GM21619 (cell line): ENCODE measurements around the gene ARPC3.
A peak's percentile ranks its signal among the peaks of the same experiment; 100 is the strongest.
"Not testable (repeated sequence)": the region's sequence is repeated elsewhere in the genome, so short reads cannot be mapped to it uniquely, and the experiment has no call there.

Source experiments
- ATAC-seq: cut with Tn5 transposase; IDR thresholded peaks from one replicate; pipeline ENCODE4 v1.9.1; 2021; ENCODE audit not compliant: unreplicated experiment

ARPC3 gene

DNA sequence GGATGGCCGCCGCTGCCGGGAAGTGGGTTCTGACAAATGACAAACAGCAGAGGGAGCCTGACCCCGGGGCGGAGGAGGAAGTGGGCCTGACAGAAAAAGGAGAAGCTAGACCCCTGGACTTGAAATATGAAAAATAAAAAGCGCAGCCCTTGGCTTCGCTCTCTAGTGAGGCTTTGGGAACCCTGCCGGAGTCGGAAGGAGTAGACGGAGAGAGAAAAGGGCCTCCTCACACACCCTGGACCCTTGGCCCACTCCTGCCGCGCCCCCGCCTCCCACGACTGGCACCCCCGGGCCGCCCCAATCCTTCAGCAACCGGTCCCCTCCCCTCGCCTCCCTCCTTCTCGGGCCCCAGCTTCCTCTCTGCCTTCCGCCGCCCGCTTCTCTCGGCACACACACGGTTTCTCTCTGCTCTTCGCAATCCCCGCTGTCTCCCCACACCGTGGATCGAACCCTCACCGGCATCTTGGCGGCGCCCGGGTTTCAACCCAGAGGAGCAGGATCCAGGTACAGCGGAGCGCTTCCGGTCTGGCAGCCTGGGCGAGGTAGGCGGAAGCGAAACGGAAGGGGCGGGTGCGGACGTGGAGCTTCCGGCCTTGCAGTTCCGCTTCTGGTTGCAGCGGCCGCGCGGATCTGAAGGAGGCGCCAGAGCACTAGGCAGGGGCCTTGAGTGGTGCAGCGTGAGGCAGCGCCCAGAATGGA is at the start of gene ARPC3:
Gene ARPC3, minus strand, starts transcription at position 539 of the 699 bp plus-strand sequence. Its CDS starts 77 bp downstream, at position 462.
- ATAC-seq: peak; percentile 93

GRCh38 chr12:110498984-110499706 is 49.0 kb upstream of the ARPC3 start:
- no peak for ATAC-seq

DNA sequence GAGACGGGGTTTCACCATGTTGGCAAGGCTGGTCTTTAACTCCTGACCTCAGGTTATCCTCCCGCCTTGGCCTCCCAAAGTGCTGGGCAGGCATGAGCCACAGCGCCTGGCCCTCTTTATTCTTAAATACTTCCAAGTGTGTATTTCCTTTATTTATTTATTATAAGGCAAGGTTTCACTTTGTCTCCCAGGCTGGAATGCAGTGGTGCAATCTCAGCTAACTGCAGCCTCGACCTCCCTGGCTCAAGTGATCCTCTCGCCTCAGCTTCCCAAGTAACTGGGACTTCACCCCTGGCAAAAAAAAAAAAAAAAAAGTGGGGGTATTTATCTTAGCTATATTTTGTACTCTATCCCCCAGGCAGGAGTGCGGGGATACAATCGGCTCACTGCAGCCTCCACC is 25.3 kb upstream of the ARPC3 start:
- no peak for ATAC-seq

DNA sequence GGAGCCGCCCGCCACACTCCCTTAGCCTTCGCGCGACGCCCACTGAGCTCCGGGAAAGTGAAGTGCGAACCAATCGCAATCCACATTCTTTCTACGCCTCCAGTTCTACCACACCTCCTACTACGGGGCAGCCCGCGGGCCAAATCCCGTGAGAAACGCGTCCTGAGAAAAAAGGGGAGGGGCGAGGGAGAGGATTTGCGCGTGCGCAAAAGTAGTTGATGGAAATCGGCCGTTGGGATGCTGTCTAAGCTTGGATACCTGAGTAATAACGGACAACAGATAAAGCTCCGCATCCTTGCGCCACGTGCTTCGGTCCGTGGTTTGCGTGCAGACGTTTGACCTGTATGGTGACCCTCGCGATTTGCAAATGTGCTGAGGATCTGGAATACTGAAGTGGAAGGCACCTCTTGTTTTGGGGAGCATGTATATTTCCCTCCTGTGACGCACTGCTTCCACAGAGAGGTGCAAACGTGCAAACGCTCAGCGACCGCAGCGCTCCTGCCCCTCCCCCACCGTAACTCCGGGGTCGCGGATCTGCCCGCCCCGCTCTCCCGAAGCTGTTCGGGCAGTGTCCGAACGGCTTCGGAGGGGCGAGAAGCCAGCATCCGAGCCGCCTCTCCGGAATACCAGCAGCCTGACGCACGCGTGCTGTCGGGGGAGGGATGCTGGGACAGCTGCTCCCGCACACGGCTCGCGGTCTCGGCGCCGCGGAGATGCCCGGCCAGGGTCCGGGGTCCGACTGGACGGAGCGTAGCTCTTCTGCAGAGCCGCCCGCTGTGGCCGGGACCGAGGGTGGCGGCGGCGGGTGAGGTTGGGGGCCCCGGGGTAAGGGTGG is 18.3 kb upstream of the ARPC3 start, which contains the start of the genes FAM216A and GPN3:
Gene FAM216A, plus strand, starts transcription at position 632 of the 835 bp plus-strand sequence. Its CDS starts 31 bp downstream, at position 663.
Gene GPN3, minus strand, starts transcription at position 44 of the 835 bp plus-strand sequence. CDS start 54 bp downstream, outside the sequence.
- peak; percentile 70 for ATAC-seq

DNA sequence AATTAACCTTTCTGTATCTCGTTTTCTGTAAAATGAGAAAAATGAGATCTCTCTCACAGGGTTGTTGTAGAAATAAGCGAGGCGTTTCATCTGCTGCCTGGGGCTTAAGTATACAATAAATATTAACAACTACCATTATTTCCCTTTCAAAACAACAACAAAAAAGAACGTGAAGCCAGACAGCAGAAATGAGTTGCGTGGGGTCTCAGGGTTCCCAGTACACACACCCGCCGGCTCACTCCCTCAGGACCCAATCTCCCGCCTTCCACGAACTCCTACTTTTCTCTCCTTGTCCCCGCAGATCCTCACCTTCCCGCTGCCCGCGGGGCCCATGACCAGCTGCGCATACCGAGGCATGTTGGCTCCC is 17.7 kb upstream of the ARPC3 start:
- no peak for ATAC-seq

- no peak for ATAC-seq
Measured at GRCh38 chr12:110466791-110467190, 16.7 kb upstream of the ARPC3 start.

DNA sequence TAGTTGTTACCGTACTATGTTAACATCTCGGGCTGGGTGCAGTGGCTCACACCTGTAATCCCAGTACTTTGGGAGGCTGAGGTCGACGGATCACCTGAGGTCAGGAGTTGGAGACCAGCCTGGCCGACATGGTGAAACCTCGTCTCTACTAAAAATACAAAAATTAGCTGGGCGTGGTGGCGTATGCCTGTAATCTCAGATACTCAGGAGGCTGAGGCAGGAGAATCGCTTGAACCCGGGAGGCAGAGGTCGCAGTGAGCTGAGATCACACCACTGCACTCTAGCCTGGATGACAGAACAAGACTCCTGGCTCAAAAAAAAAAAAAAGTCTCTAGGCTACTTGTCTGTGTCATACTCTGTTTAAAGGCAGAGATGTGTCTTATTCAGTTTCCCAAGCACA is 15.6 kb upstream of the ARPC3 start:
- not testable (repeated sequence) for ATAC-seq

DNA sequence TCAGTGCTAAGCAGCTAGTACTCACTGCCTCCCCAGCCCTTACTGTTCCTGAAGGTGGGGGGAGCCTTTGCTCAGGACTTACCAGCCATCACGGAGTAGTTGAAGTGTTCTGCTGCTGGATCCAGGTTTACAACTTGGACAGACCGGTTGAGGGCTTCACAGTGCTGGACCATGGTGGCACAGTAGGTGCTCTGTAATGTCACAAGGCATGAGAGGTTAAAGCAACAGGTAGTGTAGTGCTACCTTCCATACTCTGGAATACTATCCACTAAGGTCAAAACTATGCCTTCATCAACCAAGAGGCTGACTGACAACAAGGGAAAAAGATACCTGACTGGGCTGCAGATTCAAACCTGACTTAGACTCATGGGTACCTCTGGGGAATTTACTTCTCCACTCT is 14.9 kb upstream of the ARPC3 start:
- no peak for ATAC-seq

GRCh38 chr12:110461189-110461588 is 11.1 kb upstream of the ARPC3 start:
- not testable (repeated sequence) for ATAC-seq

DNA sequence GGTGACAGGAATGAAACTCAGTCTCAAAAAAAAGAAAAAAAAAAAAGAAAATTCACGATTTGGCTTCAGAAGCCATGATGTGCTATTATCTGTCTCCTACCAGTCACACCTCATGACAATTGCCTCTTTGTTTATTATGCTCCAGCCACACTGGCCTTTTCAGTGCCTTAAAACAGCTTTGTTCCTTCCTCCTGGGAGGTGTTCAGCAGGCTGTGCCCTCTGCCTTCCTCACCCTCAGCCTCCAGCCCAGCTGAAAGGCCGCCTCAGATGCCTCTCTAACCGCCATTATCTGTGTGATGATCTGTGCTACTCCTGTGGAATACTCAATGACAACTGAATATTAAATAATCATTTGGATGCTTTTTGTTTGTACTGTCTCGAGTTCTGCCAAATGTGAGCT is 8.6 kb upstream of the ARPC3 start:
- no peak for ATAC-seq

DNA sequence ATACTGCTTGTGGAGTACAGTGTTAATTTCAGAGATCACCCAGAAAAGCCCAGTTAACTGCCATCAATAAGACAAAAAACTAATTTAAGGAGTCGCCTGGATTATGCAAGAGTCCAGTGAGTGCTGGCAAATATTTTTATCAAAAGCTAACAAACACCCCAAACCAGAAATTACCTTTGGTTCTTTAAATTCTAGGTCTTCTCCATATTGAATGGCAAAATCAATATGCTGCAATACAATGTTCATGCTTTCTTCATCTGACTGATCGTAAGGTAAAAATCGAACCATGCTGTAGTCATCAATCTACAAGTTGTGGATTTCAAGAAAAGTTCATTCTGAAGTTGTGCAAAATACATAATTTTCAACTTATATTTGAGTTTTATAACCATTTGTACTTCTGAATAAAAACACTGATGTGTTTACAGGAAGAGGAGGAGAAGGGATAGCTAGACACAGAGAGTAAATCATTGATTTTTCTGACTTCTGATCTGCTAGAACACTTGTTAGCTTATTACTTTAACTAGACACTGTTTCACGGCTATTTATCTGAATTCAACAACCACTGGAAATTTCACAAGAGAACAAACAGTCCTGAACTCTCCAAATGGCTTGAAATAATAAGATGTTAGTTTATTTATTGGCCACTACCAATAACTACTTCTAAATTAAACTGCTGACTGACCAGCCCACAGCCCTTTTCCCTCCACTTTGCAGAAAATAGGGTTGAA is 3.6 kb upstream of the ARPC3 start:
- ATAC-seq: no peak

GRCh38 chr12:110451263-110451662 is 1.1 kb upstream of the ARPC3 start:
- ATAC-seq: no peak

DNA sequence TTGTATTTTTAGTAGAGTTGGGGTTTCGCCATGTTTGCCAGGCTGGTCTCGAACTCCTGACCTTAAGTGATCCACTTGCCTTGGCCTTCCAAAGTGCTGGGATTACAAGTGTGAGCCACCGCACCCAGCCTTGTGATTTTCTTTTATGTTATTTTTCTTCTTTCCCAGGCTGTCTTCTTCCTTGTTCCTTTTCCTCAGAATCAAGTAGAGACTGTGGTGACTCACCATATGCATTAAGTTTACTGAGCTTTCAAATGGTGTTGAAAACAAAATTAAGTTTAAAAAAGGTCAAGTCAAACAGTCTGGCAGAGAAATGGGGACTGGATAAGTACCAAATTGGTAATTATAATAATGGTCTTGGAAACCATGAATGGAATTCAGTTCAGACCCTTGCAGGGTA is 5.7 kb downstream of the ARPC3 start:
- ATAC-seq: no peak

DNA sequence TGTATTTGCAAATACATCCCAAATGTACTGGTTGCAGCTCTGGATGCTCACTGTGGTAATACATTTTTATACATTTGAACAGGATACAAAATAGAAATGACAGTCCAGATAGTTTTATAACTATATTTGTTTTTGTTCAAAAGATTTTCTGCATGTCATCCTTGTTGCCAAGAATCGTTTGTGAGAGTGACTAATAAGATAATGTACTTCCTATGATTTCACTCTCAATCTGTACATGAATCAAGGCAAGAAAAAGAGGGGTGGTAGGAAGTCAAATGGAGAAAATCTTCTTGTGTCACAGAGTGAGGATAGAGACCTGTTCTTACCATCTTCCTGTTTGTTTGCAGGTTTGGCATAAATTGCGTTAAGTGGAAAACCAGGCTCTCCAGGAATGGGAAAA is 13.9 kb downstream of the ARPC3 start:
- no peak for ATAC-seq

DNA sequence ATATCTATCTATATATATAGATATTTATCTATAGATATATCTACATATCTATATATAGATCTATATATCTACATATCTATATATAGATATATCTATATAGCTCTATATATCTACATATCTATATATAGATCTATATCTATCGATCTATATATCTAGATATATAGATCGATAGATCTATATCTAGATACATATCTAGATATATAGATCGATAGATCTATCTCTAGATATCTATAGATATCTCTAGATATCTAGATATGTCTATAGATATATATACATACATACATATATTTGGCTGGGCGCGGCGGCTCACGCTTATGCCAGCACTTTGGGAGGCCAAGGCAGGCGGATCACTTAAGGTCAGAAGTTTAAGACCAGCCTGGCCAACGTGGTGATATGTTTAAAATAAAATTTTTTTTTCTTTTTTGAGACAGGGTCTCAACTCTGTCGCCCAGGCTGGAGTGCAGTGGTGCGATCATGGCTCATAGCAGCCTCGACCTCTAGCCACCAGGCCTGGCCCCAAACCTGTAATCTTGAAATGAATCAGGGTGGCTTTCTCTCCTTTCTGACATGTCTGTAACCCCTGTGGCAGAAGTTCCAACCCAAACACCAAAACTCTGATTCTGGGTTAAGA is 18.1 kb downstream of the ARPC3 start:
- peak; percentile 7 for ATAC-seq

DNA sequence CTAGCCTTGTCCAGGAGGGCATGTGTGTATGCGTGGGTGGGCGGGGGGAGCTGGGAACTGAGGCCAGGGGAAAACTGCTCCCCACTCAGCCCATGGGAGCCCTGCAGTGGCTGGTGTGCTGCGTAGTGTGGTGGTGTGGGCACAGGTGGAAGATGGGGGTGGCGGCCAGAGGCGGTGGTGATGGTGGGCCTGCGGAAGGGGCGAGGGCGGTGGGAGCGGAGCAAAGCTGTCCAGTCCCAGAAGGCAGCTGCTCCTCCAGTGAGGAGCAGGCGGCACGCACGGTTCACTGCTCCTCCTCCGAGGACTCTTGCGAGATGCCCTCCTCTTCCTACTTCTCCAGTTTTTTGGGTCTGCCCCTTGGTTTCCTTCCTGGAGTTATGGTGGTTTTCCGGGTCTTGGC is 20.5 kb downstream of the ARPC3 start:
- ATAC-seq: not testable (repeated sequence)

- no peak for ATAC-seq
Measured at GRCh38 chr12:110426406-110426805, 23.7 kb downstream of the ARPC3 start.

DNA sequence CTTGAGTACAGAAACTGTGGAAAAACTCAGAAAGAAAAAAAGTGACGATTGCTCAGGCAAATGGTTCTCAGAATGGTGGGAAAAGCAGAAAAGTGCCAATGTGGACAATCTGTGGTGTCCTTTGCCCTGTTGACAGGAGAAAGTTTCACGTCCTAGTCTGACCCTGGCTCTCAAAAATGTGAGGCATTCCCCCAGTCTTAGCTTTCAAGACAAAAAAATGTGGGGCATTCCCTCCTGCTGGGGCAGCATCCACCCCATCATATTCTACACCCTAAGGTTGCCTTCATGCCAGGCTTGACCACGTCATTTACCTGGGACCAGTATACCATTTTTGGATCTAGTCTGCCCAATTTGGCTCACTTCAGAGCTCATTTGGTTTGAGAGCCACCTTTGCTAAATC is 25.9 kb downstream of the ARPC3 start:
- ATAC-seq: no peak

- no peak for ATAC-seq
Measured at GRCh38 chr12:110421701-110422100, 28.4 kb downstream of the ARPC3 start.

DNA sequence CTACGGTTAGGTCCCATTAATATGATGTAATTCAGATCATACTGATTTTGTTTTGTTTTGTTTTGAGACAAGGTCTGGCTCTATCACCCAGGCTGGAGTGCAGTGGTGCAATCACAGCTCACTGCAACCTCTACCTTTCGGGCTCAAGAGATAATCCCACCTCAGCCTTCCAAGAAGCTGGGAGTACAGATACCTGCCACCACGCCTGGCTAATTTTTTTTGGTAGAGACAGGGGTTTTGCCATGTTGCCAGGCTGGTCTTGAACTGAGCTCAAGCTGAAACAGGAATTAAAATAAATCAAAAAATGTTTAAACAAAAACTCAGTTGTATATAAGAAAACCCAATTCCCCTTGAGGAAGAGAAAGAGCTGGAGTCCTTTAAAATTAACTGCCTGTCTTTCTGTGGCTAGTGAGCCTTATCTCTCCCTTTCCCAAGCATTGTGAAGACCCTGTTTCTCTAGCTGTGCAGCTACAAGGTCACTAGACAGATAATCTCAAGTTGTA is 28.9 kb downstream of the ARPC3 start:
- no peak for ATAC-seq
